NB4 (cell line): ENCODE data around the gene LRFN2.

Experiments
- MYC ChIP-seq: IDR thresholded peaks from 2 replicates; pipeline ENCODE4 v1.6.1; 2011; ENCODE audit warnings: low read depth, low read length
- TF ChIP-seq, protein P1 (sequence below): IDR thresholded peaks from one replicate; pipeline ENCODE4 v1.5.1; 2012; ENCODE audit warnings: low read depth, low read length

DNA sequence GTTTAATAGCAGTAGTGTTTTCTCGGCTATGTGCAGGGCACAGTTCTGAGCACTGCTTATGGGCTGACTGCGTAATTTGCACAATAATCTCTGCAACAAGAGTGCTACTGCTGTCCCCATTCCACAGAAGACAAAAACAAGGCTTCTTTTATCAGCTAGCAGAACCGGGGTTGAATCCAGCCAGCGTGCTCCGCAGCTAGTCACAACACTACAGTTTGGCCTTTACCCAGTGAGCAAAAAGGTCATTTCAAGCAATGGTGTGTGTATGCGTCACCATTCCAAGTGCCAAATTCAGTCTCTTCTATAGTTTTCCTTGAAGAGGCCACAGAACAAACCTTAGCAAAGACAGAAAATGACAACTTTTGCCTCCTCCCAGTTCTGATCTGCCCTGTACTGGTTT, 61.1 kb downstream of the LRFN2 start:
- TF ChIP-seq MYC = no peak
- TF ChIP-seq, protein P1, sequence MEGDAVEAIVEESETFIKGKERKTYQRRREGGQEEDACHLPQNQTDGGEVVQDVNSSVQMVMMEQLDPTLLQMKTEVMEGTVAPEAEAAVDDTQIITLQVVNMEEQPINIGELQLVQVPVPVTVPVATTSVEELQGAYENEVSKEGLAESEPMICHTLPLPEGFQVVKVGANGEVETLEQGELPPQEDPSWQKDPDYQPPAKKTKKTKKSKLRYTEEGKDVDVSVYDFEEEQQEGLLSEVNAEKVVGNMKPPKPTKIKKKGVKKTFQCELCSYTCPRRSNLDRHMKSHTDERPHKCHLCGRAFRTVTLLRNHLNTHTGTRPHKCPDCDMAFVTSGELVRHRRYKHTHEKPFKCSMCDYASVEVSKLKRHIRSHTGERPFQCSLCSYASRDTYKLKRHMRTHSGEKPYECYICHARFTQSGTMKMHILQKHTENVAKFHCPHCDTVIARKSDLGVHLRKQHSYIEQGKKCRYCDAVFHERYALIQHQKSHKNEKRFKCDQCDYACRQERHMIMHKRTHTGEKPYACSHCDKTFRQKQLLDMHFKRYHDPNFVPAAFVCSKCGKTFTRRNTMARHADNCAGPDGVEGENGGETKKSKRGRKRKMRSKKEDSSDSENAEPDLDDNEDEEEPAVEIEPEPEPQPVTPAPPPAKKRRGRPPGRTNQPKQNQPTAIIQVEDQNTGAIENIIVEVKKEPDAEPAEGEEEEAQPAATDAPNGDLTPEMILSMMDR = no peak
